Stimulated activated CD4-positive, alpha-beta T cell treated with anti-CD3 and anti-CD28 coated beads, TNF-alpha, amount 100 ng/mL, for 4 hours (primary cell): ENCODE results near the gene PXDN.
"Not testable (repeated sequence)": the region's sequence is repeated elsewhere in the genome, so short reads cannot be mapped to it uniquely, and the experiment has no call there.

Source experiments
- DNase-seq, 3 experiments: peaks; one replicate each; pipeline ENCODE4 v3.0.0-alpha.2; 2020; ENCODE audit warnings: low read depth in 3 of 3

Gene PXDN

GRCh38 chr2:1722692-1723091 is 21.6 kb downstream of the PXDN start:
- DNase-seq = no peak

- no peak for DNase-seq
Measured at GRCh38 chr2:1721706-1722646, 22.3 kb downstream of the PXDN start.

- no peak for DNase-seq
Measured at GRCh38 chr2:1718339-1719220, 25.7 kb downstream of the PXDN start.

- no peak for DNase-seq
Measured at GRCh38 chr2:1717113-1717512, 27.2 kb downstream of the PXDN start.

GRCh38 chr2:1716441-1716840 is 27.9 kb downstream of the PXDN start:
- DNase-seq = no peak

- not testable (repeated sequence) for DNase-seq
Measured at GRCh38 chr2:1716014-1716305, 28.4 kb downstream of the PXDN start.

- no peak for DNase-seq
Measured at GRCh38 chr2:1715184-1716013, 28.9 kb downstream of the PXDN start.

- DNase-seq = no peak
Measured at GRCh38 chr2:1714291-1715064, 29.8 kb downstream of the PXDN start.

- no peak for DNase-seq
Measured at GRCh38 chr2:1713839-1714236, 30.5 kb downstream of the PXDN start.

- DNase-seq = no peak
Measured at GRCh38 chr2:1713142-1713838, 31.0 kb downstream of the PXDN start.

- no peak for DNase-seq
Measured at GRCh38 chr2:1709946-1710560, 34.3 kb downstream of the PXDN start.

GRCh38 chr2:1709335-1709605 is 35.0 kb downstream of the PXDN start:
- DNase-seq = no peak

GRCh38 chr2:1708476-1709334 is 35.6 kb downstream of the PXDN start:
- no peak for DNase-seq

GRCh38 chr2:1707771-1708418 is 36.4 kb downstream of the PXDN start:
- DNase-seq = no peak

- DNase-seq = not testable (repeated sequence)
Measured at GRCh38 chr2:1706089-1706841, 38.0 kb downstream of the PXDN start.

GRCh38 chr2:1705557-1706076 is 38.7 kb downstream of the PXDN start:
- DNase-seq = no peak

GRCh38 chr2:1704631-1705556 is 39.4 kb downstream of the PXDN start:
- DNase-seq = no peak
